HCT116 (cell line): ENCODE results near the gene ACBD7. TPM values are rescaled to one million over a fixed set of nuclear protein-coding genes. Genes with fewer than 3 reads are reported as not detected.

Experiments used
- ATAC-seq: fragments of 200-7000 bp; cut with Tn5 transposase; 2 replicates; pipeline ENCODE4 v1.9.1; 2020; ENCODE audit warnings: mild to moderate bottlenecking, moderate library complexity
- BruUV-seq: library from RNA; stranded (reverse); fragments of 400-500 nt; replicated peaks from 2 replicates; lab custom pipeline; 2021; lab: Mats Ljungman, UMichigan
- CTCF ChIA-PET: fragments of 300-600 bp; sonication (Branson Sonifier 250); formaldehyde crosslinking; loops from one replicate; lab custom pipeline; 2021; ENCODE audit warnings: antibody characterized with exemption; lab: Charles Lee
- POLR2A ChIA-PET: fragments of 300-600, 350-600 bp; sonication (Branson Sonifier 250); formaldehyde crosslinking; loops from one replicate; lab custom pipeline; 2021; ENCODE audit warnings: antibody characterized with exemption; lab: Charles Lee
- RAD21 ChIA-PET, 2 experiments: fragments of 300-600 bp; sonication (Branson Sonifier 250); formaldehyde crosslinking; loops; one replicate each; lab custom pipeline; 2023; ENCODE audit warnings: low total read pairs in 2 of 2; ENCODE audit not compliant: uncharacterized antibody in 2 of 2, unreplicated experiment in 2 of 2, low non-redundant PET in 1 of 2; lab: Charles Lee
- DNase-seq: peaks from one replicate; pipeline ENCODE4 v3.0.0-alpha.2; 2010; ENCODE audit warnings: low read depth, low spot score
- H2AFZ ChIP-seq: fragments of 200-600 bp; shearing (Covaris generic), sonication (generic); 2 replicates; pipeline ENCODE4 v1.6.1; 2017; ENCODE audit warnings: low read depth, mixed run types, mixed read lengths, antibody characterized with exemption, low read length; ENCODE audit not compliant: poor library complexity, severe bottlenecking
- H3K27ac ChIP-seq: 2 replicates; pipeline ENCODE4 v1.5.1; 2012; ENCODE audit warnings: low read depth, low read length
- H3K27me3 ChIP-seq: fragments of 200-600 bp; sonication (generic); 2 replicates; pipeline ENCODE4 v1.6.1; 2016; ENCODE audit warnings: mixed run types, low read length, mixed read lengths; ENCODE audit not compliant: insufficient read depth
- H3K36me3 ChIP-seq, 2 experiments: fragments of 200-500 bp in 1 of 2; fragments of 200-600 bp in 1 of 2; sonication (Bioruptor generic) in 1 of 2; sonication (generic) in 1 of 2; 2 replicates each; pipeline versions ENCODE4 v1.5.1 to v1.6.1; 2014 to 2016; ENCODE audit warnings: low read length in 2 of 2, inconsistent platforms in 1 of 2, mixed read lengths in 1 of 2, mixed run types in 1 of 2; ENCODE audit not compliant: insufficient read depth in 2 of 2, control insufficient read depth in 1 of 2
- H3K4me1 ChIP-seq, 2 experiments: fragments of 200-600 bp in 1 of 2; sonication (generic) in 1 of 2; 2 replicates each; pipeline versions ENCODE4 v1.5.1 to v1.6.1; 2012 to 2017; ENCODE audit warnings: low read length in 2 of 2, inconsistent platforms in 1 of 2, mild to moderate bottlenecking in 1 of 2, mixed read lengths in 1 of 2, mixed run types in 1 of 2, moderate library complexity in 1 of 2; ENCODE audit not compliant: insufficient read depth in 2 of 2, control insufficient read depth in 1 of 2
- H3K4me2 ChIP-seq: fragments of 200-600 bp; sonication (generic); 2 replicates; pipeline ENCODE4 v1.6.1; 2017; ENCODE audit warnings: mixed run types, low read length, mixed read lengths
- H3K4me3 ChIP-seq, 2 experiments: fragments of 200-600 bp in 1 of 2; sonication (generic) in 1 of 2; replicated peaks in 1 of 2; 2 replicates each; pipeline ENCODE4 v1.5.1; 2011 to 2016; ENCODE audit warnings: low read length in 2 of 2, control low read depth in 1 of 2, low read depth in 1 of 2, mild to moderate bottlenecking in 1 of 2, mixed read lengths in 1 of 2, mixed run types in 1 of 2
- H3K79me2 ChIP-seq: fragments of 200-600 bp; sonication (generic); 2 replicates; pipeline ENCODE4 v1.6.1; 2017; ENCODE audit warnings: mild to moderate bottlenecking, mixed run types, low read length, moderate library complexity, mixed read lengths; ENCODE audit not compliant: insufficient read depth
- H3K9ac ChIP-seq: fragments of 200-600 bp; sonication (generic); 2 replicates; pipeline ENCODE4 v1.6.1; 2016; ENCODE audit warnings: low read length, mixed read lengths
- H3K9me2 ChIP-seq: fragments of 200-600 bp; sonication (generic), shearing (Covaris generic); 2 replicates; pipeline ENCODE4 v1.6.1; 2017; ENCODE audit warnings: mixed run types, mild to moderate bottlenecking, moderate library complexity; ENCODE audit not compliant: insufficient read depth
- H3K9me3 ChIP-seq, 2 experiments: fragments of 200-500 bp in 1 of 2; fragments of 200-600 bp in 1 of 2; sonication (Bioruptor generic) in 1 of 2; sonication (generic) in 1 of 2; 2 replicates each; pipeline ENCODE4 v1.6.1; 2014 to 2017; ENCODE audit warnings: low read length in 2 of 2, mixed read lengths in 2 of 2, inconsistent platforms in 1 of 2, low read depth in 1 of 2, mild to moderate bottlenecking in 1 of 2, mixed run types in 1 of 2, moderate library complexity in 1 of 2; ENCODE audit not compliant: control insufficient read depth in 1 of 2, insufficient read depth in 1 of 2
- H4K20me1 ChIP-seq: fragments of 200-600 bp; sonication (generic), shearing (Covaris generic); 2 replicates; pipeline ENCODE4 v1.6.1; 2017; ENCODE audit warnings: mixed run types, mild to moderate bottlenecking, moderate library complexity; ENCODE audit not compliant: insufficient read depth
- CEBPB ChIP-seq: IDR thresholded peaks from 2 replicates; pipeline ENCODE4 v1.6.1; 2012; ENCODE audit warnings: low read depth
- CTCF ChIP-seq, 3 experiments: fragments of 200-600 bp in 1 of 3; sonication (generic) in 1 of 3; IDR thresholded peaks in 2 of 3; conservative IDR thresholded peaks in 1 of 3; 2 replicates each; pipeline ENCODE4 v1.5.1; 2012 to 2017; ENCODE audit warnings: low read depth in 2 of 3, low read length in 2 of 3, antibody characterized with exemption in 1 of 3, borderline replicate concordance in 1 of 3, control low read depth in 1 of 3, mild to moderate bottlenecking in 1 of 3, mixed read lengths in 1 of 3, mixed run types in 1 of 3, moderate library complexity in 1 of 3; ENCODE audit not compliant: insufficient read depth in 1 of 3
- ELF1 ChIP-seq: IDR thresholded peaks from 2 replicates; pipeline ENCODE4 v1.6.1; 2012; ENCODE audit warnings: low read depth, borderline replicate concordance
- EZH2 ChIP-seq: fragments of 200-600 bp; sonication (generic); IDR thresholded peaks from 2 replicates; pipeline ENCODE4 v1.6.1; 2017; ENCODE audit warnings: antibody characterized with exemption, mixed run types
- EZH2phosphoT487 ChIP-seq: fragments of 200-600 bp; IDR thresholded peaks from 2 replicates; pipeline ENCODE4 v1.6.1; 2018; ENCODE audit warnings: antibody characterized with exemption, borderline replicate concordance
- FOSL1 ChIP-seq: IDR thresholded peaks from 2 replicates; pipeline ENCODE4 v1.6.1; 2012; ENCODE audit warnings: low read depth
- JUND ChIP-seq: IDR thresholded peaks from 2 replicates; pipeline ENCODE4 v1.6.1; 2012
- MAX ChIP-seq: IDR thresholded peaks from 2 replicates; pipeline ENCODE4 v1.6.1; 2012
- POLR2AphosphoS5 ChIP-seq: IDR thresholded peaks from 2 replicates; pipeline ENCODE4 v1.6.1; 2011; ENCODE audit warnings: mild to moderate bottlenecking, low read depth, low read length, moderate library complexity
- REST ChIP-seq: IDR thresholded peaks from 2 replicates; pipeline ENCODE4 v1.6.1; 2012; ENCODE audit warnings: low read depth
- SIN3A ChIP-seq: IDR thresholded peaks from 2 replicates; pipeline ENCODE4 v1.6.1; 2012; ENCODE audit warnings: low read depth
- SP1 ChIP-seq: IDR thresholded peaks from 2 replicates; pipeline ENCODE4 v1.6.1; 2012; ENCODE audit warnings: low read depth
- TCF7L2 ChIP-seq: IDR thresholded peaks from 2 replicates; pipeline ENCODE4 v1.7.0; 2011; ENCODE audit warnings: borderline replicate concordance, inconsistent platforms; ENCODE audit not compliant: insufficient read depth, insufficient read length; ENCODE audit errors: extremely low read depth
- YY1 ChIP-seq: IDR thresholded peaks from 2 replicates; pipeline ENCODE4 v1.6.1; 2011; ENCODE audit warnings: low read length, low read depth, moderate library complexity, mild to moderate bottlenecking; ENCODE audit not compliant: insufficient replicate concordance; ENCODE audit errors: extremely low read depth
- ZFX ChIP-seq: fragments of 450-650 bp; IDR thresholded peaks from 2 replicates; pipeline ENCODE4 v1.6.1; 2017
- ZNF274 ChIP-seq: fragments of 200-500 bp; sonication (Bioruptor generic); IDR thresholded peaks from 2 replicates; pipeline ENCODE4 v1.6.1; 2014; ENCODE audit warnings: mild to moderate bottlenecking, low read depth, low read length, inconsistent platforms
- intact Hi-C: fragments of 100-400 bp; cut with micrococcal nuclease; formaldehyde crosslinking; loops from 2 replicates; pipeline ENCODE4 v1.10.0; 2022
- total RNA-seq: library from RNA; stranded (reverse); gene quantifications from one replicate; pipeline ENCODE4 v1.2.1, GENCODE V29; 2021; ENCODE audit not compliant: unreplicated experiment
- TF ChIP-seq, protein P1 (sequence below): IDR thresholded peaks from 2 replicates; pipeline ENCODE4 v1.6.1; 2012

Gene ACBD7
- total RNA-seq, 1 experiment from 2014 or later = 3.3 TPM

GRCh38 chr10:15124190-15124589 lies 35.6 kb upstream of the ACBD7 start (continued):
- TF ChIP-seq, protein P1, sequence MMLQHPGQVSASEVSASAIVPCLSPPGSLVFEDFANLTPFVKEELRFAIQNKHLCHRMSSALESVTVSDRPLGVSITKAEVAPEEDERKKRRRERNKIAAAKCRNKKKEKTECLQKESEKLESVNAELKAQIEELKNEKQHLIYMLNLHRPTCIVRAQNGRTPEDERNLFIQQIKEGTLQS = no peak
- no peak for TF ChIP-seq CEBPB
- TF ChIP-seq REST = no peak
- no peak for TF ChIP-seq POLR2AphosphoS5
- TF ChIP-seq TCF7L2 = no peak
- TF ChIP-seq ZFX = no peak
- TF ChIP-seq JUND = no peak
- TF ChIP-seq EZH2 = no peak

DNA sequence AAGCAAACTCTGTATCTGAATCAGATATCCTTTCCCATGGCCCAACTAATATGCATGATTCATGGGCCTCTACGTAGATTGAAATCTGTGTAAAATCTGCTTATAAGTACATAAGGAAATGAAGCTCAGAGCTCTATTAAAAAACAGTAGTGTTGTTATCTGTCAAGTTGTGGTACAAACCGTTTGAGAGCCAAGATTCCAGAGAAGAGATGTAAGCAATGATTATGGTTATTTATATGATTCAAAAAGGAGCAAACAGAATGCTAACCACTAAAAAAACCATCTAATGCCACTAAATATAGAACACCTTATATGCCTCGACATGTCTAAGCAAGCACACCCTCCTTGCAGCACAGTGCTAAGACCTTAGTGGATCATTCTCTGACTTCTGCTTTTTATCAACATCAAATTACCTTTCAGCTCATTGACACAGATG lies 35.2 kb upstream of the ACBD7 start:
- ATAC-seq = no peak
- no peak for TF ChIP-seq MAX
- TF ChIP-seq YY1 = no peak
- TF ChIP-seq SP1 = no peak
- no peak for TF ChIP-seq SIN3A
- TF ChIP-seq FOSL1 = no peak
- no peak for TF ChIP-seq EZH2phosphoT487
- no peak for TF ChIP-seq ELF1
- no peak for TF ChIP-seq ZNF274
- TF ChIP-seq CTCF (IDR thresholded peaks at IDR 0.05 in 2 of 3, conservative IDR thresholded peaks at IDR 0.05 in 1 of 3; ENCODE audit: borderline replicate concordance in 1 of 3, insufficient read depth in 1 of 3, low read depth in 2 of 3, low read length in 2 of 3) = no peak
- TF ChIP-seq EZH2 = no peak
- no peak for TF ChIP-seq CEBPB
- TF ChIP-seq, all 23 proteins: peak for 0
- H3K36me3 ChIP-seq = peaks cover 2 to 34% of the 10 kb centered on the region in 2 experiments; a peak in 2 of 4 replicates
- CTCF ChIA-PET = no interaction called here
- no peaks in the 10 kb centered on the region for H3K79me2 ChIP-seq
- no peaks in the 10 kb centered on the region for H3K9me2 ChIP-seq
- no peak overlapping the region for H2AFZ ChIP-seq
- H4K20me1 ChIP-seq = no peaks in the 10 kb centered on the region
- intact Hi-C loops = no loop called here
- H3K4me2 ChIP-seq = no peak overlapping the region
- H3K9ac ChIP-seq = no peak overlapping the region
- no peaks in the 10 kb centered on the region for H3K9me3 ChIP-seq
- no TSS peak for BruUV-seq
- no peaks in the 10 kb centered on the region for H3K4me1 ChIP-seq
- no peaks in the 10 kb centered on the region for H3K27me3 ChIP-seq
- DNase-seq = no peak
- RAD21 ChIA-PET = no interaction called here
- H3K4me3 ChIP-seq = no peak overlapping the region
- H3K27ac ChIP-seq = no peak overlapping the region
- POLR2A ChIA-PET = no interaction called here
